Transverse colon (tissue), 4 donors: ENCODE results near the gene CAPZA1. TPM values are rescaled to one million over a fixed set of nuclear protein-coding genes. Genes with fewer than 3 reads are reported as not detected.

Experiments used
- DNase-seq: peaks from one replicate; pipeline ENCODE4 v3.0.0-alpha.2; 2019
- H3K27ac ChIP-seq, 4 donors: fragments of 200-600 bp; sonication (generic); 2 replicates each; pipeline ENCODE4 v1.5.1; 2016 to 2018; ENCODE audit warnings: inconsistent platforms in 4 of 4
- H3K27me3 ChIP-seq: fragments of 200-600 bp; sonication (generic); 2 replicates; pipeline ENCODE4 v1.5.1; 2017; ENCODE audit warnings: inconsistent platforms
- H3K36me3 ChIP-seq, 4 donors: fragments of 200-600 bp; sonication (generic); 2 replicates each; pipeline ENCODE4 v1.5.1; 2017 to 2019; ENCODE audit warnings: inconsistent platforms in 4 of 4
- H3K4me1 ChIP-seq, 4 donors: fragments of 200-600 bp; sonication (generic); 2 replicates each; pipeline ENCODE4 v1.5.1; 2017 to 2020; ENCODE audit warnings: inconsistent platforms in 4 of 4
- H3K4me3 ChIP-seq, 4 donors: fragments of 200-600 bp; sonication (generic); 1 replicate in 1 of 4; 2 replicates in 3 of 4; pipeline versions ENCODE4 v1.5.1 to v1.6.1; 2017 to 2019; ENCODE audit warnings: inconsistent platforms in 4 of 4
- H3K9me3 ChIP-seq, 2 donors: fragments of 200-600 bp; sonication (generic); 2 replicates each; pipeline ENCODE4 v1.5.1; 2017 to 2019; ENCODE audit warnings: inconsistent platforms in 2 of 2
- EP300 ChIP-seq: sonication (generic); formaldehyde crosslinking; IDR thresholded peaks from one replicate; pipeline ENCODE4 v1.6.1; 2017; ENCODE audit warnings: antibody characterized with exemption, low read depth
- POLR2A ChIP-seq: fragments of 450-650 bp; IDR thresholded peaks from one replicate; pipeline ENCODE4 v1.6.1; 2016; ENCODE audit warnings: antibody characterized with exemption, mild to moderate bottlenecking, moderate library complexity
- POLR2AphosphoS5 ChIP-seq, 3 donors: sonication (generic); formaldehyde crosslinking; IDR thresholded peaks; one replicate each; pipeline ENCODE4 v1.6.1; 2016; ENCODE audit warnings: antibody characterized with exemption in 3 of 3
- WGBS, 2 donors: methylation state at CpG; one replicate each; pipeline ENCODE4 v1.1.5; 2018; ENCODE audit warnings: low coverage in 1 of 2; 5-methylcytosine and 5-hydroxymethylcytosine counted together
- in situ Hi-C, 4 donors: fragments of 200-750 bp; cut with MboI; loops; one replicate each; pipeline versions ENCODE4 v1.15.0 to v1.15.1; 2017; ENCODE audit warnings: low sequenced_read_pairs in 3 of 4, low pct_ligation_motif_present in 1 of 4, low pct_unique_long_range_greater_than_20kb in 1 of 4
- intact Hi-C: fragments of 100-400 bp; cut with DNase I; formaldehyde crosslinking; loops from one replicate; pipeline ENCODE4 v1.15.1; 2023; ENCODE audit warnings: low total_unique reads
- total RNA-seq, 4 donors: library from RNA; depleted of rRNA; stranded (reverse); fragments of >200 nt; gene quantifications; one replicate each; pipeline ENCODE4 v1.1.0, GENCODE V29; 2016
- TF ChIP-seq, protein P1 (sequence below), 5 experiments: fragments of 200-600 bp in 3 of 5; fragments of 450-650 bp in 2 of 5; sonication (generic) in 3 of 5; IDR thresholded peaks; 1 replicate in 2 of 5; 2 replicates in 3 of 5; pipeline ENCODE4 v1.5.1; 2016 to 2017; ENCODE audit warnings: antibody characterized with exemption in 5 of 5, inconsistent platforms in 3 of 5, mild to moderate bottlenecking in 2 of 5, moderate library complexity in 1 of 5

Gene CAPZA1
- total RNA-seq, 4 donors from 2014 or later = 44.2 to 228 (median 123) TPM

- WGBS, 2 donors = 51 to 69% methylated on average over 3 of the region's 3 CpGs
- in situ Hi-C loops = no loop called here
- Histone ChIP-seq H3K4me3 (no peak overlapping the region), H3K36me3 (peaks cover 0 to 35% (median 6%) of the 10 kb centered on the region in 4 donors), H3K27me3 (no peaks in the 10 kb centered on the region), H3K4me1 (no peaks in the 10 kb centered on the region), H3K9me3 (no peaks in the 10 kb centered on the region), H3K27ac (no peak overlapping the region)
- intact Hi-C loops = no loop called here
- DNase-seq = no peak
- TF ChIP-seq EP300 (no peak), POLR2AphosphoS5 (IDR thresholded peaks at IDR 0.05) (no peak), POLR2A (no peak)
- TF ChIP-seq, protein P1, sequence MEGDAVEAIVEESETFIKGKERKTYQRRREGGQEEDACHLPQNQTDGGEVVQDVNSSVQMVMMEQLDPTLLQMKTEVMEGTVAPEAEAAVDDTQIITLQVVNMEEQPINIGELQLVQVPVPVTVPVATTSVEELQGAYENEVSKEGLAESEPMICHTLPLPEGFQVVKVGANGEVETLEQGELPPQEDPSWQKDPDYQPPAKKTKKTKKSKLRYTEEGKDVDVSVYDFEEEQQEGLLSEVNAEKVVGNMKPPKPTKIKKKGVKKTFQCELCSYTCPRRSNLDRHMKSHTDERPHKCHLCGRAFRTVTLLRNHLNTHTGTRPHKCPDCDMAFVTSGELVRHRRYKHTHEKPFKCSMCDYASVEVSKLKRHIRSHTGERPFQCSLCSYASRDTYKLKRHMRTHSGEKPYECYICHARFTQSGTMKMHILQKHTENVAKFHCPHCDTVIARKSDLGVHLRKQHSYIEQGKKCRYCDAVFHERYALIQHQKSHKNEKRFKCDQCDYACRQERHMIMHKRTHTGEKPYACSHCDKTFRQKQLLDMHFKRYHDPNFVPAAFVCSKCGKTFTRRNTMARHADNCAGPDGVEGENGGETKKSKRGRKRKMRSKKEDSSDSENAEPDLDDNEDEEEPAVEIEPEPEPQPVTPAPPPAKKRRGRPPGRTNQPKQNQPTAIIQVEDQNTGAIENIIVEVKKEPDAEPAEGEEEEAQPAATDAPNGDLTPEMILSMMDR (IDR thresholded peaks at IDR 0.05) = no peak
These were observed 25.3 kb upstream of the CAPZA1 start for GRCh38 chr1:112594208-112594876.

DNA sequence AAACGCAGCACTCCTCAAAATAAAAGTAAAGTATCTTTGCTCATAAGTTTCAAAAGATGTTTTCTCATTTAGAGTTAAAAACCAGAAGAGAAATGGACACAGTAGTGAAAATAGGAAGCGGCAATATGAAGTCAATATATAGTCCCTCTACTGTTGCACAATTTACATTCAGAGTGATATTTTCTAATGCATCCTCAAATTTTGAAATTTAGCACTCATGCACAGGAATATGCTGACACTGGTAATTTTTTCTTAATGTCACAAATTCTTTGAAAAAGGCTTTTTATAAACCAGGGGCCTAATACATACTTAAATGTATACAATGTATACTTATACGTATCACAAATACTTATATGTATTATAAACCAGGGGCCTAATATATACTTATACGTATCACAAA lies 20.2 kb upstream of the CAPZA1 start:
- WGBS, 2 donors = 94 to 96% methylated on average over 4 of the region's 4 CpGs
- Histone ChIP-seq H3K27ac (no peak overlapping the region), H3K9me3 (no peaks in the 10 kb centered on the region), H3K36me3 (peaks cover 0 to 21% (median 5%) of the 10 kb centered on the region in 4 donors), H3K27me3 (no peaks in the 10 kb centered on the region), H3K4me3 (no peak overlapping the region), H3K4me1 (no peaks in the 10 kb centered on the region)
- in situ Hi-C loops (no loop called here), intact Hi-C loops (no loop called here)
- TF ChIP-seq, protein P1 (IDR thresholded peaks at IDR 0.05) = no peak
- TF ChIP-seq POLR2A = no peak
- no peak for DNase-seq

GRCh38 chr1:112603012-112603411 lies 16.6 kb upstream of the CAPZA1 start:
- H3K4me3 ChIP-seq = no peak overlapping the region
- in situ Hi-C loops = loop anchor here in 2 of 4 donors (25.0 kb wide), 2 partner anchors 91 to 216 kb away; partner anchors contain the start of genes CTTNBP2NL (in 2 of the 2) and WNT2B (in 1 of the 2)
- no peaks in the 10 kb centered on the region for H3K4me1 ChIP-seq
- intact Hi-C loops = no loop called here
- no peak overlapping the region for H3K27ac ChIP-seq
- WGBS, 2 donors = 97 to 100% methylated on average over 2 of the region's 2 CpGs
- peaks cover 0 to 27% (median 13%) of the 10 kb centered on the region in 4 donors for H3K36me3 ChIP-seq
- no peak for DNase-seq
- H3K9me3 ChIP-seq = no peaks in the 10 kb centered on the region
- TF ChIP-seq, protein P1 (IDR thresholded peaks at IDR 0.05) = no peak
- TF ChIP-seq EP300 (no peak), POLR2A (no peak), POLR2AphosphoS5 (IDR thresholded peaks at IDR 0.05) (no peak)
- no peaks in the 10 kb centered on the region for H3K27me3 ChIP-seq

DNA sequence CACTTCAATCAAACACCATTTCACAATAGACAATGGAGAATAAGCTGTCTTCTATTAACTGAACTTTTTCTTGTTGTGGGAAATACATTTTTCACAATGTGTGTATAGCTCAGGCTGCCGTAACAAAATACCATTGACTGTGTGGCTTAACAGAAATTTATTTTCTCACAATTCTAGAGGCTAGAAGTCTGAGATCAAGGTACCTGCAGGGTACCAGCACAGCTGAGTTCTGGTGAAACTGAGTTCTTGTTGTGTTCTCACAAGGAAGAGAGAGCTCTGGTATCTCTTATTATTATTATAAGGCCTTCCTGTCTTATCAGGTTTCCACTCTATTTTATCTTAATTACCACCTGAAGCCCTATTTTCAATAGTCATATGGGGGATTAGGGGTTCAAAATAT lies 16.1 kb upstream of the CAPZA1 start:
- Histone ChIP-seq H3K4me3 (no peak overlapping the region), H3K4me1 (no peaks in the 10 kb centered on the region), H3K27me3 (no peaks in the 10 kb centered on the region), H3K36me3 (peaks cover 0 to 32% (median 13%) of the 10 kb centered on the region in 4 donors), H3K9me3 (no peaks in the 10 kb centered on the region), H3K27ac (no peak overlapping the region)
- no peak for DNase-seq
- WGBS, 2 donors = 96% methylated on average over 1 of the region's 1 CpG; no CpG with 5 or more reads in 1 of the 2 donors
- intact Hi-C loops = no loop called here
- no peak for TF ChIP-seq POLR2A
- TF ChIP-seq EP300 = no peak
- TF ChIP-seq, protein P1 (IDR thresholded peaks at IDR 0.05) = no peak
- TF ChIP-seq POLR2AphosphoS5 (IDR thresholded peaks at IDR 0.05) = no peak
- in situ Hi-C loops = loop anchor here in 2 of 4 donors (25.0 kb wide), 2 partner anchors 91 to 216 kb away; partner anchors contain the start of genes CTTNBP2NL (in 2 of the 2) and WNT2B (in 1 of the 2)
